GM12873 (cell line): ENCODE measurements around the gene CYP4Z1.

Experiments
- CTCF ChIP-seq: IDR thresholded peaks from 2 replicates; pipeline ENCODE4 v1.5.1; 2012; ENCODE audit warnings: low read depth, mild to moderate bottlenecking, moderate library complexity, low read length, control low read depth; ENCODE audit not compliant: insufficient read depth; ENCODE audit errors: missing control alignments

Gene CYP4Z1

GRCh38 chr1:47067097-47067594, at the start of gene CYP4Z1:
TSS of gene CYP4Z1 (plus strand) at chr1:47067231. CDS start at chr1:47067491, 260 bp downstream.
- no peak for TF ChIP-seq CTCF

- no peak for TF ChIP-seq CTCF
Measured at GRCh38 chr1:47021070-47021469, 46.0 kb upstream of the CYP4Z1 start.

GRCh38 chr1:47023268-47024140, 43.5 kb upstream of the CYP4Z1 start, which contains the start of gene CYP4X1:
TSS of gene CYP4X1 (plus strand) at chr1:47023669. CDS start at chr1:47023818, 149 bp downstream.
- no peak for TF ChIP-seq CTCF

- no peak for TF ChIP-seq CTCF
Measured at GRCh38 chr1:47024141-47024801, 42.8 kb upstream of the CYP4Z1 start.

- TF ChIP-seq CTCF: no peak
Measured at GRCh38 chr1:47030170-47030805, 36.7 kb upstream of the CYP4Z1 start.

- no peak for TF ChIP-seq CTCF
Measured at GRCh38 chr1:47031059-47031458, 36.0 kb upstream of the CYP4Z1 start.

- TF ChIP-seq CTCF: no peak
Measured at GRCh38 chr1:47031585-47031984, 35.4 kb upstream of the CYP4Z1 start.
